Sigmoid colon (tissue), 3 donors: ENCODE measurements around the gene GDPD5.

Source experiments
- CTCF ChIP-seq, 4 experiments: fragments of 450-650 bp in 3 of 4; fragments of 200-600 bp in 1 of 4; IDR thresholded peaks; one replicate each; pipeline ENCODE4 v1.5.1; 2016 to 2019; ENCODE audit warnings: antibody characterized with exemption in 4 of 4, mild to moderate bottlenecking in 3 of 4, moderate library complexity in 2 of 4
- POLR2A ChIP-seq, 2 donors: fragments of 450-650 bp; IDR thresholded peaks; one replicate each; pipeline ENCODE4 v1.6.1; 2016; ENCODE audit warnings: antibody characterized with exemption in 2 of 2, mild to moderate bottlenecking in 2 of 2, moderate library complexity in 2 of 2

GRCh38 chr11:75539459-75540334 lies 14.0 kb upstream of the GDPD5 start:
- no peak for TF ChIP-seq CTCF (IDR thresholded peaks at IDR 0.05)
- TF ChIP-seq POLR2A (IDR thresholded peaks at IDR 0.05) = no peak
